PC-3 (cell line): ENCODE results near the gene ALG3. TPM values are rescaled to one million over a fixed set of nuclear protein-coding genes. Genes with fewer than 3 reads are reported as not detected.

Experiments used
- ATAC-seq: fragments of 200-7000 bp; cut with Tn5 transposase; 2 replicates; pipeline ENCODE4 v1.9.1; 2020; ENCODE audit warnings: mild to moderate bottlenecking, moderate library complexity
- BruUV-seq: library from RNA; stranded (reverse); fragments of 400-500 nt; replicated peaks from 2 replicates; lab custom pipeline; 2021; lab: Mats Ljungman, UMichigan
- CTCF ChIA-PET: fragments of 300-600 bp; sonication (Branson Sonifier 250); formaldehyde crosslinking; loops from one replicate; lab custom pipeline; 2022; ENCODE audit warnings: antibody characterized with exemption; lab: Charles Lee
- POLR2A ChIA-PET: fragments of 300-600 bp; sonication (Branson Sonifier 250); formaldehyde crosslinking; loops from one replicate; lab custom pipeline; 2022; ENCODE audit warnings: antibody characterized with exemption; ENCODE audit not compliant: unreplicated experiment; lab: Charles Lee
- DNase-seq: peaks from one replicate; pipeline ENCODE4 v3.0.0-alpha.2; 2015
- H2AFZ ChIP-seq: fragments of 300-600 bp; sonication (generic); 2 replicates; pipeline ENCODE4 v1.6.0; 2016; ENCODE audit warnings: antibody characterized with exemption, low read length
- H3F3A ChIP-seq: fragments of 300-600 bp; sonication (generic); one replicate; pipeline ENCODE4 v1.6.0; 2017; ENCODE audit warnings: antibody characterized with exemption, low read length, control low read depth, mild to moderate bottlenecking; ENCODE audit not compliant: unreplicated experiment
- H3K27ac ChIP-seq: fragments of 300-600 bp; sonication (generic); 2 replicates; pipeline ENCODE4 v1.5.1; 2016; ENCODE audit warnings: mild to moderate bottlenecking, low read length
- H3K27me3 ChIP-seq: fragments of 300-600 bp; sonication (generic); 2 replicates; pipeline ENCODE4 v1.6.1; 2016; ENCODE audit warnings: low read length, mixed read lengths
- H3K36me3 ChIP-seq: fragments of 300-600 bp; sonication (generic); 2 replicates; pipeline ENCODE4 v1.6.1; 2016; ENCODE audit warnings: low read depth, mixed run types, low read length, mixed read lengths
- H3K4me1 ChIP-seq: fragments of 300-600 bp; sonication (generic); 2 replicates; pipeline ENCODE4 v1.5.1; 2016; ENCODE audit warnings: low read length; ENCODE audit not compliant: insufficient read depth
- H3K4me2 ChIP-seq: fragments of 300-600 bp; sonication (generic); 2 replicates; pipeline ENCODE4 v1.6.0; 2016; ENCODE audit warnings: low read length
- H3K4me3 ChIP-seq: fragments of 300-600 bp; sonication (generic); 2 replicates; pipeline ENCODE4 v1.5.1; 2016; ENCODE audit warnings: mild to moderate bottlenecking, low read length, mixed read lengths
- H3K79me2 ChIP-seq: fragments of 300-600 bp; sonication (generic); 2 replicates; pipeline ENCODE4 v1.6.1; 2017; ENCODE audit warnings: low read length, mixed read lengths
- H3K9ac ChIP-seq: fragments of 300-600 bp; sonication (generic); 2 replicates; pipeline ENCODE4 v1.6.0; 2016; ENCODE audit warnings: mild to moderate bottlenecking, low read length
- H3K9me2 ChIP-seq: fragments of 300-600 bp; sonication (generic); replicated peaks from 2 replicates; pipeline ENCODE4 v1.6.1; 2016; ENCODE audit warnings: mixed run types, low read length, mixed read lengths
- H3K9me3 ChIP-seq: fragments of 300-600 bp; sonication (generic); 2 replicates; pipeline ENCODE4 v1.6.1; 2016; ENCODE audit warnings: low read length, mixed read lengths
- H4K20me1 ChIP-seq: fragments of 300-600 bp; sonication (generic); 2 replicates; pipeline ENCODE4 v1.6.1; 2016; ENCODE audit warnings: low read length, mixed read lengths
- EZH2 ChIP-seq: fragments of 300-600 bp; sonication (generic); IDR thresholded peaks from one replicate; pipeline ENCODE4 v1.6.1; 2017; ENCODE audit warnings: antibody characterized with exemption, mild to moderate bottlenecking, low read length; ENCODE audit not compliant: unreplicated experiment
- EZH2phosphoT487 ChIP-seq: fragments of 300-600 bp; sonication (generic); IDR thresholded peaks from 2 replicates; pipeline ENCODE4 v1.6.1; 2018; ENCODE audit warnings: mild to moderate bottlenecking, antibody characterized with exemption, low read length, borderline replicate concordance
- intact Hi-C: fragments of 100-400 bp; cut with micrococcal nuclease; formaldehyde crosslinking; loops from 2 replicates; pipeline ENCODE4 v1.9.0; 2023
- total RNA-seq: library from RNA; depleted of rRNA; stranded (reverse); fragments of >200 nt; gene quantifications from 2 replicates; pipeline ENCODE4 v1.2.3, GENCODE V29; 2014
- TF ChIP-seq, protein P1 (sequence below): fragments of 300-600 bp; sonication (generic); conservative IDR thresholded peaks from 2 replicates; pipeline ENCODE4 v1.5.1; 2017; ENCODE audit warnings: antibody characterized with exemption, low read depth, mild to moderate bottlenecking, low read length

Gene ALG3
- total RNA-seq, 1 experiment from 2014 or later, result 89.0 TPM

DNA sequence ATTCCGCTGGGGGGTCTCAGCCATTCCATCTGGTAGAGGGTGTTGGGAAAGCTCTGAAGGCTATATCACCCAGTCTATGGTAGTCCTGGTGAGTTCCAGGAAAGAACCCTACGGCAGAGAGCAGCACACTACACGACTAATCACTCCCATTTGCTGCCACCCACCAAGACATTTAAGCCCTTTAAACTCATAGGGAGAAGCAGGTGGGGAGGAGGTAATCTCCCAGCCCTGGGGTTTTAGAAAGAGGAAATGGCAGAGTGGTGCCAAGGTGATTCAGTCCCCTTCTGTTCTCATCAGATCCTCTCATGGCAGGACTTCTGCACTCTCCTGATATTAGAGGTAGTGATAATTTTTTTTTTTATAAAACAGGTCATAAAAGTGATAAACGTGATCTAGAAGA lies 29.9 kb downstream of the ALG3 start:
- H3K79me2 ChIP-seq, result no peaks in the 10 kb centered on the region
- no peak overlapping the region for H2AFZ ChIP-seq
- POLR2A ChIA-PET, result no interaction called here
- BruUV-seq, result no TSS peak
- no peaks in the 10 kb centered on the region for H4K20me1 ChIP-seq
- no peaks in the 10 kb centered on the region for H3K27me3 ChIP-seq
- no peak overlapping the region for H3K9ac ChIP-seq
- ATAC-seq (no peak), DNase-seq (no peak)
- H3K9me2 ChIP-seq, result no peaks in the 10 kb centered on the region
- CTCF ChIA-PET, result no interaction called here
- intact Hi-C loops, result no loop called here
- no peaks in the 10 kb centered on the region for H3K36me3 ChIP-seq
- H3K9me3 ChIP-seq, result no peaks in the 10 kb centered on the region
- peaks cover 6% of the 10 kb centered on the region for H3K4me1 ChIP-seq
- TF ChIP-seq, protein P1, sequence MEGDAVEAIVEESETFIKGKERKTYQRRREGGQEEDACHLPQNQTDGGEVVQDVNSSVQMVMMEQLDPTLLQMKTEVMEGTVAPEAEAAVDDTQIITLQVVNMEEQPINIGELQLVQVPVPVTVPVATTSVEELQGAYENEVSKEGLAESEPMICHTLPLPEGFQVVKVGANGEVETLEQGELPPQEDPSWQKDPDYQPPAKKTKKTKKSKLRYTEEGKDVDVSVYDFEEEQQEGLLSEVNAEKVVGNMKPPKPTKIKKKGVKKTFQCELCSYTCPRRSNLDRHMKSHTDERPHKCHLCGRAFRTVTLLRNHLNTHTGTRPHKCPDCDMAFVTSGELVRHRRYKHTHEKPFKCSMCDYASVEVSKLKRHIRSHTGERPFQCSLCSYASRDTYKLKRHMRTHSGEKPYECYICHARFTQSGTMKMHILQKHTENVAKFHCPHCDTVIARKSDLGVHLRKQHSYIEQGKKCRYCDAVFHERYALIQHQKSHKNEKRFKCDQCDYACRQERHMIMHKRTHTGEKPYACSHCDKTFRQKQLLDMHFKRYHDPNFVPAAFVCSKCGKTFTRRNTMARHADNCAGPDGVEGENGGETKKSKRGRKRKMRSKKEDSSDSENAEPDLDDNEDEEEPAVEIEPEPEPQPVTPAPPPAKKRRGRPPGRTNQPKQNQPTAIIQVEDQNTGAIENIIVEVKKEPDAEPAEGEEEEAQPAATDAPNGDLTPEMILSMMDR, result no peak
- TF ChIP-seq EZH2 (no peak), EZH2phosphoT487 (no peak)
- no peak overlapping the region for H3K4me2 ChIP-seq
- no peak overlapping the region for H3K27ac ChIP-seq
- no peak overlapping the region for H3K4me3 ChIP-seq
- H3F3A ChIP-seq, result no peaks in the 10 kb centered on the region

DNA sequence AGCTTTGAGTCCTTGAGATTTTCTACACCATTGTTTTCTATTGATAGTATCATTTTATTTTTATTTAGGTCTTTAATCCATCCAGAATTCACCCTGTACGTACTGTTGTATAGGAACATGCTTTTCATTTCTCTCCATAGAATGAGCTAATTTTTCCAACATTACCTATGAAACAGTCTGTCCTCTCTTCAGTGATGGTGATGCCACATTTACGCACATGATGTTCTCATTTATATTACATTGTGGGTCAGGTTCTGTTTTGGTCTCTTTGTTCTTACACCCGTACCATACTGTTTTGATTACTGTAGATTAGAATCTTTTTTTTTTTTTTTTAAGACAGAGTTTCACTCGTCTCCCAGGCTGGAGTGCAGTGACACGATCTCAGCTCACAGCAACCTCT lies 37.0 kb downstream of the ALG3 start:
- Histone ChIP-seq H3K27me3 (peaks cover 10% of the 10 kb centered on the region), H3K79me2 (no peaks in the 10 kb centered on the region), H3F3A (no peaks in the 10 kb centered on the region), H3K4me2 (no peak overlapping the region), H3K9me3 (no peaks in the 10 kb centered on the region), H4K20me1 (no peaks in the 10 kb centered on the region), H2AFZ (no peak overlapping the region), H3K4me3 (no peak overlapping the region), H3K36me3 (no peaks in the 10 kb centered on the region), H3K9me2 (no peaks in the 10 kb centered on the region), H3K9ac (no peak overlapping the region), H3K4me1 (no peaks in the 10 kb centered on the region), H3K27ac (no peak overlapping the region)
- DNase-seq (no peak), ATAC-seq (no peak)
- no TSS peak for BruUV-seq
- CTCF ChIA-PET, result no interaction called here
- POLR2A ChIA-PET, result interaction anchor here (0.7 kb wide), 1 partner anchor 50 kb away, joined by 3 read pairs; no protein-coding TSS in a partner anchor
- TF ChIP-seq EZH2 (no peak), EZH2phosphoT487 (no peak)
- TF ChIP-seq, protein P1, result no peak
- intact Hi-C loops, result no loop called here

DNA sequence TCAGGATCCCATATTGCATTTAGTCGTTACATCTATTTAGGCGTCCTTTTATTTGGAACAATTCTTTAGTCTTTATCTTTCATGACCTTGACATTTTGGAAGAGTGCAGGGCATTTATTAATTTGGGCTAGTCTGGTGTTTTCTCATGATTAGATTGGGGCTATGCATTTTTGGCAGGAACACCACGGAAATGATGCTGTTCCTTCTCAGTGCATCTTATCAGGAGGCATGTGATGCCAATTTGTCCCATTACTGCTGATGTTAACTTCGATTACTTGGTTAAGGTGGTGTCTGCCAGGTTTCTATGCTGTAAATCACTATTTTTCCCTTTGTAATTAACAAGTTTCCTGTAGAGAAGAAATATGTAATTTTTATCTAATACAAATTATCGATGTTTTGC lies 37.5 kb downstream of the ALG3 start:
- no peaks in the 10 kb centered on the region for H3K4me1 ChIP-seq
- POLR2A ChIA-PET, result no interaction called here
- no peak overlapping the region for H3K27ac ChIP-seq
- no TSS peak for BruUV-seq
- H3K4me3 ChIP-seq, result no peak overlapping the region
- no peak overlapping the region for H3K4me2 ChIP-seq
- no peak for ATAC-seq
- no peak for DNase-seq
- no peak overlapping the region for H3K9ac ChIP-seq
- CTCF ChIA-PET, result no interaction called here
- peaks cover 14% of the 10 kb centered on the region for H3K27me3 ChIP-seq
- no peaks in the 10 kb centered on the region for H3K36me3 ChIP-seq
- H2AFZ ChIP-seq, result no peak overlapping the region
- H3F3A ChIP-seq, result no peaks in the 10 kb centered on the region
- H3K9me3 ChIP-seq, result no peaks in the 10 kb centered on the region
- no peaks in the 10 kb centered on the region for H3K9me2 ChIP-seq
- intact Hi-C loops, result no loop called here
- TF ChIP-seq EZH2phosphoT487 (no peak), EZH2 (no peak)
- TF ChIP-seq, protein P1, result no peak
- no peaks in the 10 kb centered on the region for H4K20me1 ChIP-seq
- H3K79me2 ChIP-seq, result no peaks in the 10 kb centered on the region
